Measurements from ENCODE around the gene FKBP1A. TPM values are rescaled to one million over a fixed set of nuclear protein-coding genes. Genes with fewer than 3 reads are reported as not detected.

FKBP1A gene
- total and polyA plus RNA-seq, 3 donors from 2014 or later = 90.9 to 182 (median 122) TPM

- Histone ChIP-seq H3K36me3 (ENCODE audit: low read depth, missing control alignments) (no peaks in the 10 kb centered on the region), H3K4me3 (no peak overlapping the region), H3K27ac (no peak overlapping the region), H3K4me1 (peaks cover 14% of the 10 kb centered on the region), H3K9me3 (no peaks in the 10 kb centered on the region), H3K27me3 (no peaks in the 10 kb centered on the region)
- intact Hi-C loops (cut with DNase I; ENCODE audit: low total_unique reads) = no loop called here
- DNase-seq = no peak
- TF ChIP-seq POLR2A (IDR thresholded peaks at IDR 0.05) (no peak), CTCF (IDR thresholded peaks at IDR 0.05) (no peak)
- WGBS, 2 donors = 76 to 84% methylated on average over 5 of the region's 5 CpGs
Observed at GRCh38 chr20:1377341-1377871, 15.4 kb downstream of the FKBP1A start.

- H3K4me1 ChIP-seq = peaks cover 7% of the 10 kb centered on the region
- DNase-seq = no peak
- no peak overlapping the region for H3K4me3 ChIP-seq
- 69 to 84% methylated on average over 7 of the region's 7 CpGs for WGBS, 2 donors
- no peak overlapping the region for H3K27ac ChIP-seq
- intact Hi-C loops (cut with DNase I; ENCODE audit: low total_unique reads) = no loop called here
- H3K9me3 ChIP-seq = no peaks in the 10 kb centered on the region
- no peaks in the 10 kb centered on the region for H3K36me3 ChIP-seq (ENCODE audit: low read depth, missing control alignments)
- H3K27me3 ChIP-seq = no peaks in the 10 kb centered on the region
- no peak for TF ChIP-seq POLR2A (IDR thresholded peaks at IDR 0.05)
- no peak for TF ChIP-seq CTCF (IDR thresholded peaks at IDR 0.05)
Observed at GRCh38 chr20:1376408-1377270, 16.2 kb downstream of the FKBP1A start.

GRCh38 chr20:1376007-1376406, 16.8 kb downstream of the FKBP1A start:
- Histone ChIP-seq H3K4me1 (peaks cover 7% of the 10 kb centered on the region), H3K27me3 (no peaks in the 10 kb centered on the region), H3K9me3 (no peaks in the 10 kb centered on the region), H3K36me3 (ENCODE audit: low read depth, missing control alignments) (no peaks in the 10 kb centered on the region), H3K4me3 (no peak overlapping the region), H3K27ac (no peak overlapping the region)
- no peak for DNase-seq
- intact Hi-C loops (cut with DNase I; ENCODE audit: low total_unique reads) = no loop called here
- no peak for TF ChIP-seq POLR2A (IDR thresholded peaks at IDR 0.05)
- no peak for TF ChIP-seq CTCF (IDR thresholded peaks at IDR 0.05)
- 79 to 97% methylated on average over 1 of the region's 1 CpG for WGBS, 2 donors

- Histone ChIP-seq H3K4me3 (no peak overlapping the region), H3K36me3 (ENCODE audit: low read depth, missing control alignments) (no peaks in the 10 kb centered on the region), H3K27ac (no peak overlapping the region), H3K9me3 (no peaks in the 10 kb centered on the region), H3K27me3 (no peaks in the 10 kb centered on the region), H3K4me1 (peaks cover 7% of the 10 kb centered on the region)
- WGBS, 2 donors = 64 to 70% methylated on average over 8 of the region's 8 CpGs
- no peak for DNase-seq
- intact Hi-C loops (cut with DNase I; ENCODE audit: low total_unique reads) = no loop called here
- TF ChIP-seq CTCF (IDR thresholded peaks at IDR 0.05) (no peak), POLR2A (IDR thresholded peaks at IDR 0.05) (no peak)
Observed at GRCh38 chr20:1375515-1375914, 17.3 kb downstream of the FKBP1A start.

Data from testis (tissue), 3 donors.